HG02938 (cell line): Measurements from ENCODE around the gene MRPL37.
"Not testable (repeated sequence)": the region's sequence is repeated elsewhere in the genome, so short reads cannot be mapped to it uniquely, and the experiment has no call there.

Source experiments
- ATAC-seq: cut with Tn5 transposase; IDR thresholded peaks from one replicate; pipeline ENCODE4 v1.9.1; 2021; ENCODE audit warnings: mild to moderate bottlenecking, moderate library complexity; ENCODE audit not compliant: unreplicated experiment

Gene MRPL37

DNA sequence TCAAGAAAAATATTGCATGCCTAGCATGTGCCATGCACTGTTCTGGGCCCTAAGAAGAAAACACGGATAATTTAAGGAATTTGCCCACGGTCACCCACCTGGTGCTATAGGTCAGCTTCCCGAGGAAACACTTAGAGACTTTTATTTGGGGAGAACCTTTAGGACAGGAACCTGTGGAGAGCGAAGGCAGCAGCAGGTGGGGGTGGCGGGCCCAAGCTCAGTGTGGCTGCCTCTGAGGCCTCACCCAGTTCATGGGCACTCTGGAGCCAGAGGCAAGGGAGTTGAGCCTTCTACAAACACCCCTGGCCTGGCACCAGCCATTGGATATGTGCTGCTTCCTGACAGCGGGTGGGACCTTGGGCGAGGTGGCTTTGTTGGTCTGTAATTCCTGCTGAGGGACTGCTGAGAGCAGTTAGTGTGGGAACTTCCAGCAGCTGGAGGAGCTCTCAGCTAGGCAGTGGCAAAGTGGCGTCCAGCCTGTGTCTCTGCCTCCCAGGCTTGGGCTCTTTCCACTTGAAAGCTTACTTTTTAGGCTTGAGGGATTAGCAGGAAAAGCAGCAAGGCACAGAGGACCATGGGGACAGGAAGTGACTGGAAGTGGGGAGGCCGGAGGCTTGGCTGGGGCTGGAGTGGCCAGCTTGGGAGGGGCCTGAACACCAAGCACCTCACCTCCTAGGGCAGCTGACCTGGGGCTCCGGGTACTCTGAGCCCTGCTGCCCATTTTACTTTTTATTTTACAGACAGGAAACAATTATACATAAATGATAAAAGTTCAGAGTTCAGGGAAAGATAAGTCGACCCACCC lies 19.1 kb downstream of the MRPL37 start:
- no peak for ATAC-seq

DNA sequence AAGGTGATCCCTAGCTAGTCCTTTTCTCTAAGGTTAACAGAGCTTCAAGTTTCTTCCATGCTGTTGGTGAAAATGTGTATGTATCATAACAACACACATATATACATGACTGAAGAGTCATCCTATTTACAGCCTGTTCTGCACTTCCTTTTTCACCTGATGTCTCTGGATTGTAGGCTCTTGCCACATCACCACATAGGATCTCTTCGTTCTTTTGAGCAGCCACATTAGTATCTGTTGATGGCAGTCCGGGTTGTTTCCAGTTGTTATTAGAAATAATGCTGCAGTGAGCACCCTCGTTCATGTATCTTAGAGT lies 19.7 kb downstream of the MRPL37 start:
- ATAC-seq, result no peak

DNA sequence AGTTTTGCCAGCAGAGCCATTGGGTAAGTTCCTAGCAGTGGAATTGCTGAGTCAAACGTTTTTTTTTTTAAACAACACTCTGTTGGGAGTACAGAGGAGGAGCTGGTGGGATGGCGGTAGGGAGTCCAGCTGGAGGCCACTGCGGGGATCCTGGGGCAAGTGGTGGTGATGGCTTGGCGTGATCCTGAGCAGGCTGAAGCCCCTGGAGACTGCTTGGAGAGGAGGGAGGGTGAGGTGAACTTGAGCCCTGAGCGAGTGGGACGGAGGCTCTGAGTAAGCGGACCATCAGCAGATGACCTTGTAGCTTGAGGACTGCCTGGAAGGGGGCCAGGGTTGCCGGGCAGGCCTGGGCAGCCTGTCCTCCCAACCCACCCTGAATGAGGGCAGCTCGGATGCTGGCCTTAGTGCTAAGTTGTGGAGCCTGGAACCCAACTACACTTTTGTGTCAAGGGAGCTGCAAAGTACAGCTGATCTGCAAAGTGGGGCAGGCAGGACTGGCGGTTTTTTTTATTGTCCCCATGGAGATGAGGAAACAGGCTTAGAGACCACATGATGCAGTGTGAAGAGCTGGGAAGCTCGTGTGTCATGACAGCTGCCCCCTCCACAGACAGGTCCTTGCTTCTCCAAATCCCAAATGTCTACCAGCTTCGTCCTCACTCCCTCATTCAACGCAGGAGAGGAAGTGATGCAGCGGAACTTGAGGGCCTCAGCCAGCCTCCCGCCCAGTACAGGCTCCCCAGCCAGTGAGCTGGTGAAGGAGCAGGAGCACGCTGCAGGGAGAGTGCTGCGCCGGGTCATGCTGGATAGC lies 20.2 kb downstream of the MRPL37 start:
- no peak for ATAC-seq

DNA sequence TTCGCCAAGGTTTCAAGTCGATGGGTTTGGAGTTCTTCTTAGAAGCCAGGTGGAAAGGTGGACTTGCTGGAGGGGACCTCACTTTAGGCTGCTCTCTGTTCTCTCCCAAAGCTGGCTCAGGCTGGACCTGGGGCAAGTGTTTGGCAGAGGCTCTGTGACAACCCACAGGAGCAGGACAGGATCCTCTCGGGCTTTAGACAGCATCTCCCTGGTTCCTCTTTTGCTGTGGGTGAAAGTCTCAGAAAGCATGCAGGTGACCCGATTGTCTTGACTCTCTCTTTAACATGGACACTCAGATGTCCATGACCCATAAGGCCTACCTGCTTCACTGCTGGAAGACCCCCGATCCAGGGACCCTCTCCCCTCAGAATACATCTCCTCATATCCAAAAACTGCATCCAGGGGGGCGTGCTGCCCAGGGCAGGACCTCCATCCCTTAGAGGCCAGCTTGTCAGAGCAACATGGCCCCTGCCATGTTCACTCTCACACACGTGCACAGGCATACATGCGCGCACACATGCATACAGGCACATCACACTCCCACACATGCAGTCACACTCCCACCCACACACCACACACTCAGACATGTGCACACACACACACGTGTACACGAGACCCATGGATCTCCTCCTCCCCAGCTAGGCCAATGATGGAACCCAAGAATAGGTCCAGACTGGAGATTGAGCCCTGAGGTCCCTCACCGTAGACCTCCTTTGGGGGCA lies 21.3 kb downstream of the MRPL37 start:
- no peak for ATAC-seq

DNA sequence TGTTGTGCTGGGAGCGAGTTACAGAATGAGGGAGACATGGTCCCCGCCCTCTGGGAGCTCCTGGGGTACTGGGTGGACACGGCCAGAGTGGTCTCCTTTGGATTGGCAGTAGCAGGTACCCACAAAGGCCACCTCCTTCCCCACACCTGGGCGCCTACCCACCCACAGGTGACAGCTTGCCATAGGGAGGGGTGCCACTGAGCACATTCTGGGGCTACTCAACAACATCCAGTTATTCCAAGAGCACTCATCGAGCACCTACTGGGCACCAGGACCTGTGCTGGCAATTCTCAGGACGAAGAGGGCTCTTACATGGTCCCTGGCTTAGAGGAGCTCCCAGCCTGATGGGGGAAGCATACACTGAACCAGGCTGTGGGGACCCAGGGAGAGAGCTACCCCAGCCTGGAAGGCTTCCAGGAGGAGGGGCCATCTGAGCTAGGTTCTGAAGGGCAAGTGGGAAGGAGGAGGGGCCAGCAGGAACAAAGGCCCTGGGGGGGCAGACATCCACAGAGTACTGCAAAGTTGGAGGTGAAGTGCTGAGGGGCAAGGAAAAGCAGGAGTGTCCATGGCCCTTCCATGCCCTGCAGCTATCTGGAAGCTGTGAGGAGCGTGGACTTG lies 22.0 kb downstream of the MRPL37 start:
- ATAC-seq, result no peak

DNA sequence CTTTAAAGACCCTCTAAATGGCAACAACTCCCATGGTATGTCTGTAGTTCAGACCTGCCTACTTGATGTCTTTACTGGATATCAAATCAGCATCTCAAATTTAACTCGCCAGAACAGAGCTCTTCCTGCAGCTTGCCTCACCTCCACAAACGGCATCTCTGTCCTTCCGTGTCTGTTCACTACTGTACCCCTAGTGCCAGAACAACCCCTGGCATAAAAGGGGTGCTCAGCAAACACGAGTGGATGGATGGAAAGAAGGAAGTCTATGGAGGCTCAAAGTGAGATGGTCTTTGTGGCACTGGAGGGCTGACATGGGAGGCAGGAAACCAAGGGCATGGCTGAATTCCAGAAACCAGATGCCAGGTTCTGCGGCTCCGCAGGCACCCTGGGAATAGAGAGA lies 22.7 kb downstream of the MRPL37 start:
- ATAC-seq, result no peak

DNA sequence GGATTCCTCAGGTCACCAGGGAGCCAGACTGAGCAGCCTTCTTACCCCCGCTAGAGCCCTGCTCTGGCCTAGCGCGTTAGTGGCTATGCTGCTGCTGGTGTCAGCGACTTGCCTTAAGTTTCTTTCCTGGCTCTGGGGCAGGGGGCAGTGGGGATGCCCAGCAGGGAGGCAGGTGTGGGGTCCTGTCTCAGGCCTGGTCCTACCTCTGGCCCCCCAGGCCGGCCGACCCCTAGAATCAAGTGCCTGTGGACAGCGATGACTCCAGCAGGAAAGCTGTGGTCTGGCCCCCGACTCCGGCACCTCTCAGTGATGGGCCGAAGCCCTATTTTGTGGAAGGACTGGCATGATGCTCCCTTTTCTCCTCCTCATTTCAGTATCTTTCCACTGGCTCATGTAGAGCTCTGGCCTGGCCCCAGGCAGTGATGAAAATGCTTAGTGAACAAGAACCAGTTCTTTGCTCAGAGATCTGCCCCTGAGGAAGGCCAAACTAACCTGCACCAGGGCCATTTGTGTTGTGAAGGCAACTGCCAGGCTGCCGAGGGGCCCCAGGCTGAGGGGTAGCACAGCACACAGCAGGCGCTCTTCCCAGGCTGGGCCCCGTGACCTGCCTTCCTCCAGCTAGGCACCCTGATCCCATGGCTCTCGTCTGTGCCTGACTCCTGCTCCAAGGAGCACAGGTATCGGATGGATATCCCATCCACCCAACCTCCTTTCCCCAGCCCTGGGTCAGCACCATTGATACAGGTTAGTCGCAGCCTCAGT lies 23.7 kb downstream of the MRPL37 start:
- ATAC-seq, result no peak

DNA sequence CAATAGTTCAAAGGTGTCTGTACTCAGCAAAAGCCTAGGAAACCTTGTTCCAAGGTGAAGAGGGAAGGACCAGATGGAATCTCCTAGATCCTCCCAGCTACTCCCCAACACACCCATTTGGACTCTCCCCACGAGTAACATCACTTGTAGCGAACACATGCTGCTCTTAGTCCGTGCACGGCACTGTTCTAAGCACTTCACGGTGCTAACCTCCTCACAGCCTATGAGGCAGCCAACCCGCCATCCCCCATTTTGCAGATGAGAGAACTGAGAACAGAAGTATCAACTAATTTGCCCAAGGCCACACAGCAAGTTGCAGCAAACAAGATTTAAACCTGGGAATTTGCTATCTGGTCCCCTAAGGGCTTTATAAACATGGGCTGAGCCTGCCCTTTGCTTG lies 24.3 kb downstream of the MRPL37 start:
- ATAC-seq, result no peak

DNA sequence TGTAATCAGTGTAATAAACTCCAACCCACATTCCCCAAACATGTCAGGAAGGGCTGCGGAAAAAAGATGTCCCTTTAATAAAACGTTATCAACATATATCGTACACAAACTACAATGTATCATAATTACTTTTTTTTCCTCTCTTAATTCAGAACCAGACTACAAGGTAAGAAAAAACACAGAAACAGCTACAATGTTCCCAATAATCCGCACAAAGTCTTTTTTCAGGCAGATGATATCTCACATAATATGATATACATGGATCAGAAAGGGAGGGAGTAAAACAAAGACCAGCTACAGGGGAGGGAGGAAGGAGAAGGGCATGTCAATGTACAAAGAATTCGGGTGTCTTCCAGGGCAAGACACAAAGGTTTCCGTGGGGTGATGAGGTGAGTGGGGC lies 25.4 kb downstream of the MRPL37 start:
- no peak for ATAC-seq

DNA sequence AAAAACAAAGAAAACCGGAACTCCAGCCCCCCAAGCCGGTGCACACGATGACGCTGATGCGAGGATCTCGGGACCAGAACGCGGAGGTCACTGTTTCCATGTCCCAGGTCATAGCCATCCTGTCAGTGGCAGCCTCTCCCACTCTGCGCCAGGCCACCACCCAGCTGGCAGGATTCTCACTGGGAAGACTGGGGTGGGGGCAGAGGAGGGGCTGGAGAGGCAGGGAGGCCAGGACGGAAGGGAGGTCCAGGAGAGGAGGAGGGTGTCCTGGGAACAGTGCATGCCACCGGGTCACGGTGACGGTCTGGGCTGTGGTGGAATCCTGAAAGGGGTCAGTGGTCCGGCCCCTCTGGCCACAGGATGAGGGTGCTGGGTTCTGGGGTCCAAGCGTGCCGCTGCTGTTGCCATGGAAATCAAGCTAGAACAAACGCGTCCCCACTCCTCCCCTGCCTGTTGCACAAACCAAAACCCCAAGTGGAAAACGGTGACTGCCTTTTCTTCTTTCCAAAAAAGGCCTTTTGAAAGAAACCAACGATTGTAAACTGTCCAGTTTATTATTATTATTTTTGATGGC lies 26.1 kb downstream of the MRPL37 start:
- no peak for ATAC-seq

DNA sequence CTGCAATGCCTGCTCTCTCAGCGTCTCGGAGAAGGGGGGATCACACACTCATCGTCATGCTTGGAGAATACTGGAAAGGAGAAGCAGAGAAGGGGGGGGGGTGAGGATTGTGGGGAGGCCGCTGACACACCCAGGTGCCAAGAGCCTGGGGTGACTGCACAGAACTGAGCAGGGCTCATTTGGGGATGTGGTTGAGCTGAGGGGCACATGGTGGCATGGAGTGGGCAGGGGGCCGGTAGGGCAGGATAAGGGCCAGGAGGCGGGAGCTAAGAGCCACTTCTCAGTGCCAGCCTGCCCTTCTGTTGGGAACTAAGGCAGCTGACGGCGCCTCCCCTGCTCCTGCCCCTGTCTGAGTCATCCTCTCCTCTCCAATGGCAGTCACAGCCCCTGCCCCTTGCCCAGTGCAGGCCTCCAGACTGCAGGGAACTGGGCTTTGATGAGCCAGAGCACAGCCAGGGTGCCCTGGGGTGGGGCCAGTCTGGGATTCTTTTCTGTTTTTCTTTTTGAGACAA lies 27.2 kb downstream of the MRPL37 start:
- no peak for ATAC-seq

DNA sequence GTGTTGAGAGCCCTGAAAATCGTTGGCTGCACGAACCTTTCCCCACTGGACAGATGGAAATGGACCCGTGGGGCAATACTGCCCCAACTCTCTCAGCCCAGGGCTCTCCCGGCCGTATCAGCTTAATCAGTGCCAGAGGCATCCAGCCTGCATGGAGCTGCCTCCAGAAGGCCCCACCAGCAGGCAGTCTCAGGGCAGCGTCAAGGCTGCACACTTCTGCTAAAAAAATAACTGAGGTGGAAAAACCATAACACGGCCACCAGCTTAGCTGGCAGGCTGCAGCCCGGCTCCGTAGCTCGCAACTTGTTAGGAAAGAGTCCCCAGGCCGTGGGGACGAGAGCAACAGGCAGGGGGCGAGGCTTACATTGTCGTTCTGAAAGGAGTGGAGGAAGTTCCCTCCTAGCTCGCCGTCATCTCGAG lies 27.9 kb downstream of the MRPL37 start:
- ATAC-seq, result no peak

DNA sequence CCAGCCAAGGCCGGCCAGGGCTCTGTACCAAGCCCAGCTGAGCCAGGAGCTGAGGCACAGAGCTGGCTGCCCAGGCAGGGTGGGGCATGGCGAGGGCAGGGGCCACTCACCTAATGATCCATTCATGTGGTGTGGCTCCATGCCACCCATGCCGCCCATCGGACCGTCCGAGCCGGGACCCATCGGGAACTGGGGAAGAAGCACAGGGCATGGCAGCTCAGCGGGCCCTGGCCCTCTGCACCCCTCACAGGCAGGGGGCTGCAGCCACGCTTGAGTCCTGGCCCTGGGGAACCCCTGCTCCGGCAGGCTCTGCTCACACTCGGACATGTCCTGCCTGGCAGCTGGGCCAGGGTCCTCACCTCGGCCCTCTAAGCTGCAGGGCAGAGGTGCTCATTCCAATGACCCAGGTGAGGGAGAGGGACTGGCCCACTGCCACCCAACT lies 28.7 kb downstream of the MRPL37 start:
- ATAC-seq, result no peak

DNA sequence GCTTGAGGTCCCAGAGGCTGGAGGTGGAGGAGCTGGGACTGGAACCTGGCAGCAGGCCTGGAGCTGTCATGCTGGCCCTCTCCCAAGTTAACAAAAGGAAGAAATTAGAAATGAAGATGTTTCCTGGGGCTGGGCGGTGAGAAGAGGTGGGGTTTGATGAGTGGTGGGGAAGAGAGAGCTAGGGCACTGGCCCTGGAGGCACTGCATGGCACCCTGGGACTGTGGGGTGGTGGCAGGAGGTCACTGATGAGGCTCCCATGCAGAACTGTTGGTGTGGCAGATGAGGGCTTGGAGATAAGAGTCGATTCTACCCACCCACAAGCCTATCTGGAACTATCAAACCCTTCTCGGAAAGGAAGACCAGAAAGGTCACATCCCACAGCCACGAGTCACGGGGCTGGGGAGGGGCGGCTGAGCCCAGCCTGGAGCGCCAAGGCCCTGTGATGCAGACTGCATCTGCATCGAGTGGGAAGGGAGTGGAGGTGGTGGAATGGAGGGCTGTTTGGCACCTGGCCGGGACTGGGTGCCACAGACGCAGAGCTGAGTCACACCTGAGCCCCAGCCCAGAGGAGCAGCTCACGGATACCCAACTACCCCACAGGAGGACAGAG lies 29.4 kb downstream of the MRPL37 start:
- no peak for ATAC-seq

DNA sequence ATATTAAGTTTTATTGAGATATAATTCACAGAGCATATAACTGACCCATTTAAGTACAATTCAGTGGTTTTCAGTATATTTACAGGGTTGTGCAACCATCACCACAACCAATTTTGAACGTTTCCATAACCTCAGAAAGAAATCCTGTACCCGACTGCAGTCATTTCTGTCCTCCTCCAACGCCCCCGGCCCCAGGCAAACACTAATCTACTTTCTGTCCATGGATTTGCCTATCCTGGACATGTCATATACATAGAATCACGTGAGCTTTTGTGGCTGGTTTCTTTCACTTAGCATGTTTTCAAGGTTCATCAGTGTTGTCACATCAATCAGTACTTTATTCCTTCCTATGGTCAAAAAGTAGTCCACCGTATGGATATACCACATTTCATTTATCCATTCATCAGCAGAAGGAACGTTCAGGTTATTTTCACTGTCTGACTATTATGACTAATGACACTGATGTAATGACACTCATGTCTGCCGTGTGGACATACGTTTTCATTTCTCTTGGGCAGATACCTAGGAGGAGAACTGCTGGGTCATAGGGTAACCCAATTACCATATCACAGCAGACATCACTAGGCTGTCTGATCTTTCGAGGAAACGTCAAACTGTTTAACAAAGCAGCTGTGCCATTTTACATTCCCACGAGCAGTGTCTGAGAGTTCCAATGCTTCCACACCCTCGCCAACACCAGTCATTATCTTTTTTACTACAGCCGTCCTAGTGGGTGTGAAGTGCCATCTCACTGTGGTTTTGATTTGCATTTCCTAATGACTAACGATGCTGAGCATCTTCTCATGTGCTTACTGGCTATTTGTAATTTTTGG lies 30.8 kb downstream of the MRPL37 start:
- ATAC-seq, result no peak

DNA sequence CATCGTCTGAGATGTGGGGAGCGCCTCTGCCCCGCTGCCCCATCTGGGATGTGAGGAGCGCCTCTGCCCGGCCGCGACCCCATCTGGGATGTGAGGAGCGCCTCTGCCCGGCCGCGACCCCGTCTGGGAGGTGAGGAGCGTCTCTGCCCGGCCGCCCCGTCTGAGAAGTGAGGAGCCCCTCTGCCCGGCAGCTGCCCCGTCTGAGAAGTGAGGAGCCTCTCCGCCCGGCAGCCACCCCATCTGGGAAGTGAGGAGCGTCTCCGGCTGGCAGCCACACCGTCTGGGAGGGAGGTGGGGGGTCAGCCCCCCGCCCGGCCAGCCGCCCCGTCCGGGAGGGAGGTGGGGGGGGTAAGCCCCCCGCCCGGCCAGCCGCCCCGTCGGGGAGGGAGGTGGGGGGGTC lies 33.2 kb downstream of the MRPL37 start:
- ATAC-seq, result not testable (repeated sequence)

DNA sequence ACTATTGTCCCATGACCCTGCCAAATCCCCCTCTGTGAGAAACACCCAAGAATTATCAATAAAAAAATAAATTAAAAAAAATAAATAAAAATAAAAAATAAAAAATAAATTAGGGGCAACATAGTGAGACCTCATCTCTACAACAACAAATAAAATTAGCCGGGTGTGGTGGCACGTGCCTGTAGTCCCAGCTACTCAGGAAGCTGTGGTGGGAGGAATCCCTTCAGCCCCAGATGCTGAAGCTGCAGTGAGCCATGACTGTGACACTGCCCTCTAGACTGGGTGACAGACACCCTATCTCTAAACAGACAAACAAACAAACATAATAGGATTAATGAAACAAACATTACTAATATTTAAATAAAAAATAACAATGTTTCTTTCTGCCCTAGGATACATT lies 34.3 kb downstream of the MRPL37 start:
- ATAC-seq, result no peak

DNA sequence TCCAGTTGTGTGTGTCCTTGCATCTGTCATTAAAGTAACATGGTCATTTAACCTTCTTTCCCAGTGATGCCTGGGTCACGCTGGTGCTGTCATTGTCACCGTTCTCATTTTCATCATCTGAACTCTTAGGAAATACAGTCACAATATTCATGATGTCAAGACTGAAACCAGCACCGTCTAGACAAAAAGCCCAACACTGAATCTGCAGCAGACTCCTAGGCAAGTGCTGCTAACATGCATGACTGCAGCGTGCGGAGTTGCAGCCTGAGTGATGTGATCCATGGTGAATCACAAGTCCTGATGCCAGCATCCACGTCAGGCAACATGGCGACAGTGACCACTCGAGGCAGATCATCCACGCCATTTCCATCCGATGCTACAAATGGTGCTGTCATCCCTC lies 37.6 kb downstream of the MRPL37 start:
- no peak for ATAC-seq
